ENCODE measurements around the gene ELF4. TPM values are rescaled to one million over a fixed set of nuclear protein-coding genes. Genes with fewer than 3 reads are reported as not detected.

ELF4 gene
- total and polyA plus RNA-seq, 2 of the 13 experiments (the other 11 are each of a cell fraction or from before 2014, with no cell fraction given): 1.3 to 2.6 TPM

DNA sequence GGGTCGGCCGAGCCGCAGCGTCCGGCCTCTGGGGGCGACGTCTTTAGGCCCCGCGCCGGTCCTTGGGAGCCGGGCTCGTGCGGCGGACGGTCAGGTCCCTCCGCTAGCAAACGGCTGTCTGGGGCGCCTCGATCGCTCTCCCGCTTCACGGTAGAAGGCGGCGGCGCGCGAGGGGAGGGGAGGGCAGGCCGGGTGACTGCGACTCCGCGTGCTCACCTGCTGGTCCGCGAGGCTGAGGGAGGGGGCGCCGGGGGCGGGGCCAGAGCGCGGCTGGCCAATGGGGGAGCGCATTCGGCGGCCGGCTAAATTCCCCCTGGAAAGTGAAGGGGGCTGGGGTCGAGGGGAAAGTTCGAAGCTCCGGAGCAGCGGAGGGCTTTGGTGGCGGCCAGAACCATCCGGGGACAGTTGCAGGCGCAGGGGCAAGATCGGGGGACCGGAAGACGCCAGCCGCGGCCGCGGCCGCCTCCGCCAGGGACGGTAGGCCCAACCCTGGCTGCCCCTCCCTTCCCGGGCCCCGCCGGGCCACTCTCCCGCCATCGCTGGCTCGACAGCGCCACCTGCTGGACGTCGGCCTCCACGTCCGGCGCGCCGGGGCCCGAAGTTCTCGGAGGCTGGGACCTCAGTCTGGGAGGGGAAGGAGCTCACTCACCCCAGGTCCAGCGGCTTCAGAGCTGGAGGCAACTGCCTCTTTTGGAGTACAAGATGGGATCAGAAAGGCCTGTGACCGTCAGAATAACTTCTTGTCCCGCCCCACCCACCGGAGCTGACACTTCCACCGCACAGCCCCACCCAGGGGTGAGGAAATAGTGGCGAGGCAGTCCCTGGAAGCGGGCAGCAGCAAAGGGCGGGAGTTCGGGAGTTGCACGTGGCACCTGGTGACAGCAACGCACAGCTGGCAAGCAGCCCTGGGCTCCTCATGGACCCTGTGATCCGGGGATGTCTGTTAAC, 49.9 kb downstream of the ELF4 start (continued):
- TF ChIP-seq, protein P1, sequence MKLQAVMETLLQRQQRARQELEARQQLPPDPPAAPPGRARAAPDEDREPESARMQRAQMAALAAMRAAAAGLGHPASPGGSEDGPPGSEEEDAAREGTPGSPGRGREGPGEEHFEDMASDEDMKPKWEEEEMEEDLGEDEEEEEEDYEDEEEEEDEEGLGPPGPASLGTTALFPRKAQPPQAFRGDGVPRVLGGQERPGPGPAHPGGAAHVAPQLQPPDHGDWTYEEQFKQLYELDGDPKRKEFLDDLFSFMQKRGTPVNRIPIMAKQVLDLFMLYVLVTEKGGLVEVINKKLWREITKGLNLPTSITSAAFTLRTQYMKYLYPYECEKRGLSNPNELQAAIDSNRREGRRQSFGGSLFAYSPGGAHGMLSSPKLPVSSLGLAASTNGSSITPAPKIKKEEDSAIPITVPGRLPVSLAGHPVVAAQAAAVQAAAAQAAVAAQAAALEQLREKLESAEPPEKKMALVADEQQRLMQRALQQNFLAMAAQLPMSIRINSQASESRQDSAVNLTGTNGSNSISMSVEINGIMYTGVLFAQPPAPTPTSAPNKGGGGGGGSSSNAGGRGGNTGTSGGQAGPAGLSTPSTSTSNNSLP (IDR thresholded peaks at IDR 0.05; ENCODE audit: low read depth, low read length): no peak
- TF ChIP-seq CC2D1A (CRISPR knock-in tag; IDR thresholded peaks at IDR 0.05): no peak
- no peak for TF ChIP-seq MIXL1 (CRISPR knock-in tag; IDR thresholded peaks at IDR 0.05)
- no peak for TF ChIP-seq KDM4B (CRISPR knock-in tag; IDR thresholded peaks at IDR 0.05)
- TF ChIP-seq ZNF260 (CRISPR knock-in tag; IDR thresholded peaks at IDR 0.05; ENCODE audit: borderline replicate concordance, low read depth): no peak
- TF ChIP-seq SATB2 (CRISPR knock-in tag; IDR thresholded peaks at IDR 0.05): no peak
- no peak for TF ChIP-seq BRD4 (CRISPR knock-in tag; IDR thresholded peaks at IDR 0.05)
- TF ChIP-seq ZNF335 (CRISPR knock-in tag; IDR thresholded peaks at IDR 0.05): no peak
- TF ChIP-seq, protein P2, sequence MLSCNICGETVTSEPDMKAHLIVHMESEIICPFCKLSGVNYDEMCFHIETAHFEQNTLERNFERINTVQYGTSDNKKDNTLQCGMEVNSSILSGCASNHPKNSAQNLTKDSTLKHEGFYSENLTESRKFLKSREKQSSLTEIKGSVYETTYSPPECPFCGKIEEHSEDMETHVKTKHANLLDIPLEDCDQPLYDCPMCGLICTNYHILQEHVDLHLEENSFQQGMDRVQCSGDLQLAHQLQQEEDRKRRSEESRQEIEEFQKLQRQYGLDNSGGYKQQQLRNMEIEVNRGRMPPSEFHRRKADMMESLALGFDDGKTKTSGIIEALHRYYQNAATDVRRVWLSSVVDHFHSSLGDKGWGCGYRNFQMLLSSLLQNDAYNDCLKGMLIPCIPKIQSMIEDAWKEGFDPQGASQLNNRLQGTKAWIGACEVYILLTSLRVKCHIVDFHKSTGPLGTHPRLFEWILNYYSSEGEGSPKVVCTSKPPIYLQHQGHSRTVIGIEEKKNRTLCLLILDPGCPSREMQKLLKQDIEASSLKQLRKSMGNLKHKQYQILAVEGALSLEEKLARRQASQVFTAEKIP (CRISPR knock-in tag; IDR thresholded peaks at IDR 0.05; ENCODE audit: borderline replicate concordance): no peak
- TF ChIP-seq, protein P3, sequence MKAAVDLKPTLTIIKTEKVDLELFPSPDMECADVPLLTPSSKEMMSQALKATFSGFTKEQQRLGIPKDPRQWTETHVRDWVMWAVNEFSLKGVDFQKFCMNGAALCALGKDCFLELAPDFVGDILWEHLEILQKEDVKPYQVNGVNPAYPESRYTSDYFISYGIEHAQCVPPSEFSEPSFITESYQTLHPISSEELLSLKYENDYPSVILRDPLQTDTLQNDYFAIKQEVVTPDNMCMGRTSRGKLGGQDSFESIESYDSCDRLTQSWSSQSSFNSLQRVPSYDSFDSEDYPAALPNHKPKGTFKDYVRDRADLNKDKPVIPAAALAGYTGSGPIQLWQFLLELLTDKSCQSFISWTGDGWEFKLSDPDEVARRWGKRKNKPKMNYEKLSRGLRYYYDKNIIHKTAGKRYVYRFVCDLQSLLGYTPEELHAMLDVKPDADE (CRISPR knock-in tag; IDR thresholded peaks at IDR 0.05): no peak
- peak; percentile 42; the same call in 1 of the 2 replicates for TF ChIP-seq KDM2A (CRISPR knock-in tag; IDR thresholded peaks at IDR 0.05; ENCODE audit: borderline replicate concordance, low read depth)
- peak; percentile 67 for TF ChIP-seq KDM5B (CRISPR knock-in tag; IDR thresholded peaks at IDR 0.05; ENCODE audit: borderline replicate concordance)
- TF ChIP-seq, protein P4, sequence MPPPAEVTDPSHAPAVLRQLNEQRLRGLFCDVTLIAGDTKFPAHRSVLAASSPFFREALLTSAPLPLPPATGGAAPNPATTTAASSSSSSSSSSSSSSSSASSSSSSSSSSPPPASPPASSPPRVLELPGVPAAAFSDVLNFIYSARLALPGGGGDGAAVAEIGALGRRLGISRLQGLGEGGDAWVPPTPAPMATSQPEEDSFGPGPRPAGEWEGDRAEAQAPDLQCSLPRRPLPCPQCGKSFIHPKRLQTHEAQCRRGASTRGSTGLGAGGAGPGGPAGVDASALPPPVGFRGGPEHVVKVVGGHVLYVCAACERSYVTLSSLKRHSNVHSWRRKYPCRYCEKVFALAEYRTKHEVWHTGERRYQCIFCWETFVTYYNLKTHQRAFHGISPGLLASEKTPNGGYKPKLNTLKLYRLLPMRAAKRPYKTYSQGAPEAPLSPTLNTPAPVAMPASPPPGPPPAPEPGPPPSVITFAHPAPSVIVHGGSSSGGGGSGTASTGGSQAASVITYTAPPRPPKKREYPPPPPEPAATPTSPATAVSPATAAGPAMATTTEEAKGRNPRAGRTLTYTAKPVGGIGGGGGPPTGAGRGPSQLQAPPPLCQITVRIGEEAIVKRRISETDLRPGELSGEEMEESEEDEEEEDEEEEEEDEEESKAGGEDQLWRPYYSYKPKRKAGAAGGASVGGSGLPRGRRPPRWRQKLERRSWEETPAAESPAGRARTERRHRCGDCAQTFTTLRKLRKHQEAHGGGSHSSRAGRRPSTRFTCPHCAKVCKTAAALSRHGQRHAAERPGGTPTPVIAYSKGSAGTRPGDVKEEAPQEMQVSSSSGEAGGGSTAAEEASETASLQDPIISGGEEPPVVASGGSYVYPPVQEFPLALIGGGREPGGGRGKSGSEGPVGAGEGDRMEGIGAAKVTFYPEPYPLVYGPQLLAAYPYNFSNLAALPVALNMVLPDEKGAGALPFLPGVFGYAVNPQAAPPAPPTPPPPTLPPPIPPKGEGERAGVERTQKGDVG (CRISPR knock-in tag; IDR thresholded peaks at IDR 0.05; ENCODE audit: borderline replicate concordance): no peak
- no peak for TF ChIP-seq TCF12 (IDR thresholded peaks at IDR 0.05)
- TF ChIP-seq TCF12 (CRISPR knock-in tag; IDR thresholded peaks at IDR 0.05): no peak
- peak; percentile 30; the same call in 1 of the 2 replicates for TF ChIP-seq PHF21A (CRISPR knock-in tag; IDR thresholded peaks at IDR 0.05)
- TF ChIP-seq SKI (IDR thresholded peaks at IDR 0.05; ENCODE audit: partially characterized antibody): peak; percentile 57
- TF ChIP-seq ZNF468 (CRISPR knock-in tag; IDR thresholded peaks at IDR 0.05): no peak
- TF ChIP-seq ZMYM2 (CRISPR knock-in tag; IDR thresholded peaks at IDR 0.05): 0 out of 2 replicates have a peak, but pooled peaks have one; percentile 26
- no peak for TF ChIP-seq GFI1 (CRISPR knock-in tag; IDR thresholded peaks at IDR 0.05; ENCODE audit: borderline replicate concordance)
- no peak for TF ChIP-seq ZNF30 (CRISPR knock-in tag; IDR thresholded peaks at IDR 0.05)
- TF ChIP-seq ETV5 (CRISPR knock-in tag; IDR thresholded peaks at IDR 0.05; ENCODE audit: borderline replicate concordance): peak; percentile 40; the same call in 1 of the 2 replicates

Measured in HepG2 (cell line).